K562 (cell line): ENCODE data around the gene SUPT5H. TPM values are rescaled to one million over a fixed set of nuclear protein-coding genes. Genes with fewer than 3 reads are reported as not detected.

Experiments
- BCLAF1 ChIP-seq, 2 experiments: fragments of 450-650 bp in 1 of 2; IDR thresholded peaks; 2 replicates each; pipeline ENCODE4 v1.6.1; 2011 to 2017; ENCODE audit warnings: low read depth in 2 of 2, antibody characterized with exemption in 1 of 2, borderline replicate concordance in 1 of 2, low read length in 1 of 2, mild to moderate bottlenecking in 1 of 2, mixed read lengths in 1 of 2; ENCODE audit not compliant: control insufficient read depth in 1 of 2
- CREB1 ChIP-seq, 2 experiments: sonication (generic) in 1 of 2; formaldehyde crosslinking in 1 of 2; IDR thresholded peaks; 2 replicates each; pipeline versions ENCODE4 v1.6.1 to v1.8.0; 2012 to 2022; ENCODE audit warnings: inconsistent platforms in 1 of 2, mild to moderate bottlenecking in 1 of 2, missing genetic modification reagents in 1 of 2, moderate library complexity in 1 of 2
- CXXC5 ChIP-seq: fragments of 250-450 bp; sonication (Bioruptor Pico); IDR thresholded peaks from 2 replicates; pipeline ENCODE4 v1.8.0; 2022; ENCODE audit warnings: inconsistent platforms, mild to moderate bottlenecking, moderate library complexity
- DDX20 ChIP-seq: fragments of 450-650 bp; IDR thresholded peaks from 2 replicates; pipeline ENCODE4 v1.6.1; 2016; ENCODE audit warnings: missing genetic modification characterization, low read depth, mild to moderate bottlenecking, missing compliant biosample characterization, moderate library complexity
- E2F6 ChIP-seq, 2 experiments: IDR thresholded peaks; 2 replicates each; pipeline ENCODE4 v1.6.1; 2011; ENCODE audit warnings: borderline replicate concordance in 1 of 2, control low read depth in 1 of 2, low read depth in 1 of 2, low read length in 1 of 2, mild to moderate bottlenecking in 1 of 2, mixed read lengths in 1 of 2, moderate library complexity in 1 of 2; ENCODE audit not compliant: insufficient read depth in 1 of 2, insufficient read length in 1 of 2, poor library complexity in 1 of 2, severe bottlenecking in 1 of 2; ENCODE audit errors: extremely low read depth in 1 of 2
- ETV5 ChIP-seq: sonication (generic); formaldehyde crosslinking; IDR thresholded peaks from 2 replicates; pipeline ENCODE4 v1.4.0; 2020; ENCODE audit warnings: low read depth, mild to moderate bottlenecking, missing genetic modification reagents
- FOXP1 ChIP-seq: sonication (generic); formaldehyde crosslinking; IDR thresholded peaks from 2 replicates; pipeline ENCODE4 v1.8.0; 2022; ENCODE audit warnings: mild to moderate bottlenecking, missing genetic modification reagents
- GABPB2 ChIP-seq: fragments of 250-450 bp; sonication (Bioruptor Pico); conservative IDR thresholded peaks from 2 replicates; pipeline ENCODE4 v1.5.1; 2021; ENCODE audit warnings: mild to moderate bottlenecking
- HDAC1 ChIP-seq, 2 experiments: fragments of 450-650 bp; IDR thresholded peaks; 2 replicates each; pipeline ENCODE4 v1.6.1; 2016 to 2017; ENCODE audit warnings: inconsistent platforms in 1 of 2, mild to moderate bottlenecking in 1 of 2, moderate library complexity in 1 of 2
- IFI16 ChIP-seq: fragments of 250-450 bp; sonication (Bioruptor Pico); IDR thresholded peaks from 2 replicates; pipeline ENCODE4 v2.1.2; 2022; ENCODE audit warnings: mild to moderate bottlenecking, inconsistent platforms
- JUND ChIP-seq, 2 experiments: IDR thresholded peaks; 2 replicates in 1 of 2; 3 replicates in 1 of 2; pipeline ENCODE4 v1.6.1; 2011; ENCODE audit warnings: borderline replicate concordance in 2 of 2, low read depth in 2 of 2, low read length in 2 of 2, improper control_type of control experiment in 1 of 2, missing biosample characterization in 1 of 2, missing genetic modification characterization in 1 of 2, missing genetic modification reagents in 1 of 2
- KLF13 ChIP-seq: fragments of 450-650 bp; IDR thresholded peaks from 2 replicates; pipeline ENCODE4 v1.6.1; 2016; ENCODE audit warnings: missing genetic modification characterization, low read depth, mild to moderate bottlenecking, missing compliant biosample characterization, moderate library complexity, borderline replicate concordance
- MLLT1 ChIP-seq, 2 experiments: fragments of 450-650 bp; IDR thresholded peaks; 2 replicates each; pipeline ENCODE4 v1.6.1; 2016
- NFIC ChIP-seq: fragments of 450-650 bp; IDR thresholded peaks from 2 replicates; pipeline ENCODE4 v1.6.1; 2017; ENCODE audit warnings: mild to moderate bottlenecking, inconsistent platforms
- STAT6 ChIP-seq: sonication (generic); formaldehyde crosslinking; IDR thresholded peaks from 2 replicates; pipeline ENCODE4 v1.8.1; 2023; ENCODE audit warnings: mild to moderate bottlenecking, missing genetic modification reagents
- XRCC3 ChIP-seq: fragments of 450-650 bp; IDR thresholded peaks from 2 replicates; pipeline ENCODE4 v1.6.1; 2017; ENCODE audit warnings: mild to moderate bottlenecking, moderate library complexity
- polyA plus RNA-seq, 8 experiments: library from polyadenylated mRNA; depleted of rRNA in 4 of 8; stranded (reverse) in 5 of 8; unstranded in 3 of 8; fragments of >200 nt; fragmentation: Nextera tagmentation in 2 of 8; fragmentation: Illumina TruSeq in 1 of 8; extraction: Ambion mirVana in 2 of 8; extraction: Trizol in 1 of 8; gene quantifications; 2 replicates each; pipeline versions ENCODE4 v1.2.1 to v1.2.3, GENCODE V29; 2011 to 2014; ENCODE audit warnings: inconsistent platforms in 1 of 8, missing spikeins in 1 of 8
- total RNA-seq, 7 experiments: library from RNA; depleted of rRNA in 6 of 7; stranded (reverse); fragments of >200 nt in 6 of 7; fragmentation: Illumina TruSeq in 2 of 7; extraction: Trizol in 2 of 7; gene quantifications; 2 replicates each; pipeline versions ENCODE4 v1.2.1 to v1.2.3, GENCODE V29; 2011 to 2021; ENCODE audit warnings: low replicate concordance in 1 of 7

SUPT5H gene
- total and polyA plus RNA-seq, 9 of the 15 experiments (the other 6 are each of a cell fraction or from before 2014, with no cell fraction given), result 13.3 to 85.9 (median 35.9) TPM

GRCh38 chr19:39410017-39410830 is 35.2 kb upstream of the SUPT5H start (continued):
- TF ChIP-seq CREB1 (IDR thresholded peaks at IDR 0.05) (0 out of 2 replicates have a peak, but pooled peaks have one; percentile 12), CREB1 (CRISPR knock-in tag; IDR thresholded peaks at IDR 0.05) (0 out of 2 replicates have a peak, but pooled peaks have one; percentile 24), DDX20 (tag) (no peak), FOXP1 (no peak), GABPB2 (CRISPR knock-in tag) (no peak), E2F6 (IDR thresholded peaks at IDR 0.05; ENCODE audit: borderline replicate concordance in 1 of 2, extremely low read depth in 1 of 2, insufficient read depth in 1 of 2, insufficient read length in 1 of 2, low read depth in 1 of 2, low read length in 1 of 2, poor library complexity in 1 of 2, severe bottlenecking in 1 of 2) (peak; percentile 45 to 75), KLF13 (tag) (no peak), STAT6 (CRISPR knock-in tag) (no peak), NFIC (peak; percentile 20; the same call in 1 of the 2 replicates), HDAC1 (IDR thresholded peaks at IDR 0.05) (peak in 1 of 2 experiments; percentile 94; a peak in 2 of 4 replicates), BCLAF1 (IDR thresholded peaks at IDR 0.05; ENCODE audit: borderline replicate concordance in 1 of 2, control insufficient read depth in 1 of 2, low read depth in 2 of 2, low read length in 1 of 2) (peak; percentile 71 to 85; a peak in 2 of 4 replicates), MLLT1 (IDR thresholded peaks at IDR 0.05) (peak; percentile 91 to 95), IFI16 (CRISPR knock-in tag) (no peak), CXXC5 (CRISPR knock-in tag) (peak; percentile 2; the same call in 1 of the 2 replicates), JUND (IDR thresholded peaks at IDR 0.05; ENCODE audit: borderline replicate concordance, low read depth, low read length) (no peak), JUND (tag; IDR thresholded peaks at IDR 0.05; ENCODE audit: borderline replicate concordance, low read depth, low read length) (no peak; the same call in 2 of the 3 replicates), ETV5 (CRISPR knock-in tag) (no peak), XRCC3 (no peak)
